IPS DF 6.9 (cell line): ENCODE measurements around the gene CAMK1D.
"Not testable (repeated sequence)": the region's sequence is repeated elsewhere in the genome, so short reads cannot be mapped to it uniquely, and the experiment has no call there.

Source experiments
- DNase-seq: peaks from one replicate; pipeline ENCODE4 v3.0.0-alpha.2; 2013; ENCODE audit warnings: low read depth, low spot score
- H3K27ac ChIP-seq: one replicate; pipeline ENCODE4 v1.5.1; 2013; ENCODE audit warnings: low read length, control low read depth
- H3K27me3 ChIP-seq: 2 replicates; pipeline ENCODE4 v1.6.1; 2013; ENCODE audit warnings: mild to moderate bottlenecking, low read length; ENCODE audit not compliant: control insufficient read depth, insufficient read depth
- H3K36me3 ChIP-seq: 2 replicates; pipeline ENCODE4 v1.6.1; 2013; ENCODE audit warnings: low read length; ENCODE audit not compliant: control insufficient read depth, insufficient read depth
- H3K4me1 ChIP-seq: 2 replicates; pipeline ENCODE4 v1.6.1; 2013; ENCODE audit warnings: low read length; ENCODE audit not compliant: control insufficient read depth, insufficient read depth
- H3K4me3 ChIP-seq: 2 replicates; pipeline ENCODE4 v1.5.1; 2013; ENCODE audit warnings: mild to moderate bottlenecking, low read length
- H3K9me3 ChIP-seq: 2 replicates; pipeline ENCODE4 v1.6.1; 2013; ENCODE audit warnings: low read length, inconsistent platforms; ENCODE audit not compliant: control insufficient read depth, insufficient read depth
- WGBS: extraction: QIAGEN DNeasy Blood & Tissue Kit; methylation state at CpG from one replicate; pipeline ENCODE4 v1.1.7; 2013; ENCODE audit warnings: mixed read lengths, missing lambda C conversion rate; ENCODE audit not compliant: insufficient read length, insufficient coverage; 5-methylcytosine and 5-hydroxymethylcytosine counted together

CAMK1D gene

GRCh38 chr10:12534824-12535223, 185.5 kb downstream of the CAMK1D start:
- no peaks in the 10 kb centered on the region for H3K4me1 ChIP-seq
- no peaks in the 10 kb centered on the region for H3K36me3 ChIP-seq
- H3K4me3 ChIP-seq: no peak overlapping the region
- no peak for DNase-seq
- H3K9me3 ChIP-seq: no peaks in the 10 kb centered on the region
- H3K27me3 ChIP-seq: no peaks in the 10 kb centered on the region
- no peak overlapping the region for H3K27ac ChIP-seq
- WGBS: no CpG with 5 or more reads among the region's 9 CpGs

GRCh38 chr10:12535656-12536055, 186.3 kb downstream of the CAMK1D start:
- Histone ChIP-seq H3K27ac (no peak overlapping the region), H3K4me1 (no peaks in the 10 kb centered on the region)
- DNase-seq: no peak

DNA sequence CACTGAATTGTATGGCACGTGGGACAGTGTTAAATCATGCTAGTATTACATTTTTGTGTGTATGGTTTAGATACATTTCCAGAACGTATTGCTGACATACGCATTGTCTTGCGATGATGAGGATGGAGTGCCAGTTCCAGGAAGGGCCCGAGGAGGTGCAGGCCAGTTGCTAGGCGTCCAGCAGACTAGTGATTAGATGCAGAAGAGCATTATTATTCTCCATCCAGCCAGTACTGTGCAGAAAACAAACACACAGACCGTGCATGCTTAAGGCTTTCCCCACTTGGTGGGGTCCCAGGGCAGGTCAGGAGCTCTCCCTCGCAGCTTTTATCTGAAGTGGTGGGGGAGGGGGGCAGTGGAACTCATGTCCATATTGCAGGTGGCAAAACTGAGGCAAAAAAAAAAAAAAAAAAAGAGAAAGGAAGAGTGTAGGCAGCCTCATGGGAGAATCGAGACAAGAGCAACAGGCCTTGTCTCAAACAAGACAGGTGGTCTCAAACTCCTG, 189.2 kb downstream of the CAMK1D start:
- Histone ChIP-seq H3K4me1 (no peaks in the 10 kb centered on the region), H3K36me3 (no peaks in the 10 kb centered on the region), H3K27me3 (no peaks in the 10 kb centered on the region), H3K27ac (no peak overlapping the region), H3K9me3 (no peaks in the 10 kb centered on the region), H3K4me3 (no peak overlapping the region)
- no peak for DNase-seq
- whole genome bisulfite sequencing: no CpG with 5 or more reads among the region's 9 CpGs

More at GRCh38 chr10:12535656-12536055, 186.3 kb downstream of the CAMK1D start:
- Histone ChIP-seq H3K9me3 (no peaks in the 10 kb centered on the region), H3K36me3 (no peaks in the 10 kb centered on the region), H3K27me3 (no peaks in the 10 kb centered on the region), H3K4me3 (no peak overlapping the region)

GRCh38 chr10:12539350-12540164, 190.2 kb downstream of the CAMK1D start:
- H3K9me3 ChIP-seq: no peaks in the 10 kb centered on the region
- WGBS: no CpG with 5 or more reads among the region's 7 CpGs
- H3K27me3 ChIP-seq: no peaks in the 10 kb centered on the region
- no peak overlapping the region for H3K27ac ChIP-seq
- no peak overlapping the region for H3K4me3 ChIP-seq
- H3K36me3 ChIP-seq: no peaks in the 10 kb centered on the region
- no peaks in the 10 kb centered on the region for H3K4me1 ChIP-seq
- no peak for DNase-seq

DNA sequence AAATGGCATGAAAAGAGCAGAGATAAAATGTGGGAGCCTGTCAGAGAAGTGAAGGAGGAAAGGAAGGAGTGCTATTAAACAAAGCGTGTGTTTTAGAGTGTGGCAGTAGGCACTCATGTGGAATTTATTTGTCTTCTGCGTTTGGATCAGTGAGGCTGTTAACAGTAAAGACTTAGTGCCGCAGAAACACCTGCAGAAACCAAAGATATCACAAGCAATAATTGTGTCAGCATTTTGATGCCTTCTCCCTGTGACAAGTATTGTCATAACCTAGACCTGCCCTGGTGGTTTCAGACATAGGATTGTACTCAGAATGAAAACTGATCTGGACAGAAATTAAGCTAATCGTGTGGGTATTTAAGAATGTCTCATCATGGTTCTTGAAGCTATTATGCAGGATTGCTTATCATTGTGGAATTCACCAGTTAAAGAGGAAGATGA, 191.0 kb downstream of the CAMK1D start:
- Histone ChIP-seq H3K36me3 (no peaks in the 10 kb centered on the region), H3K27ac (no peak overlapping the region), H3K4me3 (no peak overlapping the region), H3K9me3 (no peaks in the 10 kb centered on the region), H3K4me1 (no peaks in the 10 kb centered on the region), H3K27me3 (no peaks in the 10 kb centered on the region)
- no peak for DNase-seq
- WGBS: no CpG with 5 or more reads among the region's 4 CpGs

DNA sequence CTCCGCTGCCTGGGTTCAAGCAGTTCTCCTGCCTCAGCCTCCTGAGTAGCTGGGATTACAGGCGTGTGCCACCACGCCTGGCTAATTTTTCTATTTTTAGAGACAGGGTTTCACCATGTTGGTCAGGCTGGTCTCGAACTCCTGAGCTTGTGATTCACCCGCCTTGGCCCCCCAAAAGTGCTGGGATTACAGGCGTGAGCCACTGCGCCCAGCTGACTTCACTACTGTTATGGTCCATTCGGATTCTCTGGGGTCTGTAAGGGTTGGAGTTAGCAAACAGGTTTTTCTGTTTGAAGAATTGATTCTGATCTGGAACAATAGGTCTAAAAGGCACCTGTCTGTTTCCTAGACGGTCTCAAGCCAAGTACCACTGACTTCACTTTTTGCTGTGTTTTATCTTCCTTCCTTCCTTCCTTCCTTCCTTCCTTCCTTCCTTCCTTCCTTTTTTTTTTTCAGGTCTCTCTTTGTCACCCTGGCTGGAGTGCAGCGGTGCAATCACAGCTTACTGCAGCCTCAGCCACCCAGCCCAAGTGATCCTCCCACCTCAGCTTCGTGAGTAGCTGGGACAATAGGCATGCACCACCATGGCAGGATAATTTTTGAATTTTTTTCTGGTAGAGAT, 192.2 kb downstream of the CAMK1D start:
- Histone ChIP-seq H3K27ac (no peak overlapping the region), H3K4me1 (no peaks in the 10 kb centered on the region)
- no CpG with 5 or more reads among the region's 11 CpGs for WGBS

GRCh38 chr10:12542133-12542670, 192.9 kb downstream of the CAMK1D start:
- no peaks in the 10 kb centered on the region for H3K27me3 ChIP-seq
- no peaks in the 10 kb centered on the region for H3K36me3 ChIP-seq
- no peak overlapping the region for H3K4me3 ChIP-seq
- no CpG with 5 or more reads among the region's 6 CpGs for WGBS
- no peak overlapping the region for H3K27ac ChIP-seq
- no peaks in the 10 kb centered on the region for H3K4me1 ChIP-seq
- H3K9me3 ChIP-seq: no peaks in the 10 kb centered on the region
- no peak for DNase-seq

More for the DNA sequence above, 192.2 kb downstream of the CAMK1D start:
- no peak for DNase-seq
- H3K36me3 ChIP-seq: no peaks in the 10 kb centered on the region
- no peaks in the 10 kb centered on the region for H3K9me3 ChIP-seq
- H3K27me3 ChIP-seq: no peaks in the 10 kb centered on the region
- H3K4me3 ChIP-seq: no peak overlapping the region

- Histone ChIP-seq H3K4me3 (no peak overlapping the region), H3K4me1 (no peaks in the 10 kb centered on the region), H3K36me3 (no peaks in the 10 kb centered on the region), H3K27ac (no peak overlapping the region), H3K9me3 (no peaks in the 10 kb centered on the region), H3K27me3 (no peaks in the 10 kb centered on the region)
- WGBS: no CpG with 5 or more reads among the region's 3 CpGs
- DNase-seq: no peak
Observed at GRCh38 chr10:12543589-12543988, 194.2 kb downstream of the CAMK1D start.

DNA sequence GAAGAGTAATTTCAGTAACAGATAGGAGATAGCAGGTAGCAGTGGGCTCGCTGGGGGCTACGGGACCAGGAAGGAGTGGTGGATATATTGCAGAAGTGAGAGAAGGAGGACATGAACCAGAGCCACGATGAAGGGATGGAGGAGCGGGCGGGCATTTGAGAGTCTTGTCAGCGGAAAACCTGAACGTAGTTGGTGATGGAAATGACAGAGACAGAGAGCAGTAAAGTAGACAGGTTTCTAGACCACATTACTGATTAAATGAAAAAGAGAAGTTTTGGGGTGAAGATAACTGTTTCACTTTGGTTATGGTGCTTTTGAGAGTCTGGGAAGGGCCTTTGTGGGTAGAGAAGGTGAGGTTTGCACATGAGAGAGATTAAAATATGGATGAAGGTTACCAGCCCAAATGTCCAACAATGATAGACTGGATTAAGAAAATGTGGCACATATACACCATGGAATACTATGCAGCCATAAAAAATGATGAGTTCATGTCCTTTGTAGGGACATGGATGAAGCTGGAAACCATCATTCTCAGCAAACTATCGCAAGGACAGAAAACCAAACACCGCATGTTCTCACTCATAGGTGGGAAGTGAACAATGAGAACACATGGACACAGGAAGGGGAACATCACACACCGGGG, 196.9 kb downstream of the CAMK1D start:
- not testable (repeated sequence) for H3K4me3 ChIP-seq, H3K4me1 ChIP-seq, DNase-seq, H3K36me3 ChIP-seq, H3K27ac ChIP-seq, H3K9me3 ChIP-seq, H3K27me3 ChIP-seq
- no CpG with 5 or more reads among the region's 10 CpGs for WGBS

- H3K27ac ChIP-seq: no peak overlapping the region
- H3K36me3 ChIP-seq: no peaks in the 10 kb centered on the region
- H3K4me3 ChIP-seq: no peak overlapping the region
- no peaks in the 10 kb centered on the region for H3K4me1 ChIP-seq
- DNase-seq: no peak
- no peaks in the 10 kb centered on the region for H3K27me3 ChIP-seq
- WGBS: no CpG with 5 or more reads among the region's 6 CpGs
- no peaks in the 10 kb centered on the region for H3K9me3 ChIP-seq
Observed at GRCh38 chr10:12547301-12547771, 198.0 kb downstream of the CAMK1D start.
